ENCODE data around the gene ZNF106.

ZNF106 gene

GRCh38 chr15:42483677-42484076, 7.3 kb downstream of the ZNF106 start:
- no peak for TF ChIP-seq CTCF (IDR thresholded peaks at IDR 0.05; ENCODE audit: low read depth, low read length, missing control alignments)
- H3K4me3 ChIP-seq (ENCODE audit: low read depth, low read length), result no peak overlapping the region
- no peak for DNase-seq (ENCODE audit: low read depth)

GRCh38 chr15:42482701-42483100, 8.2 kb downstream of the ZNF106 start:
- H3K4me3 ChIP-seq (ENCODE audit: low read depth, low read length), result no peak overlapping the region
- DNase-seq (ENCODE audit: low read depth), result no peak
- TF ChIP-seq CTCF (IDR thresholded peaks at IDR 0.05; ENCODE audit: low read depth, low read length, missing control alignments), result no peak

GRCh38 chr15:42474827-42475226, 16.1 kb downstream of the ZNF106 start:
- no peak for DNase-seq (ENCODE audit: low read depth)
- no peak overlapping the region for H3K4me3 ChIP-seq (ENCODE audit: low read depth, low read length)
- no peak for TF ChIP-seq CTCF (IDR thresholded peaks at IDR 0.05; ENCODE audit: low read depth, low read length, missing control alignments)

- no peak for TF ChIP-seq CTCF (IDR thresholded peaks at IDR 0.05; ENCODE audit: low read depth, low read length, missing control alignments)
- no peak overlapping the region for H3K4me3 ChIP-seq (ENCODE audit: low read depth, low read length)
- no peak for DNase-seq (ENCODE audit: low read depth)
Observed at GRCh38 chr15:42471002-42471401, 19.9 kb downstream of the ZNF106 start.

GRCh38 chr15:42465520-42466259, 25.3 kb downstream of the ZNF106 start:
- TF ChIP-seq CTCF (IDR thresholded peaks at IDR 0.05; ENCODE audit: low read depth, low read length, missing control alignments), result no peak
- H3K4me3 ChIP-seq (ENCODE audit: low read depth, low read length), result no peak overlapping the region
- DNase-seq (ENCODE audit: low read depth), result no peak

- TF ChIP-seq CTCF (IDR thresholded peaks at IDR 0.05; ENCODE audit: low read depth, low read length, missing control alignments), result no peak
- no peak for DNase-seq (ENCODE audit: low read depth)
Observed at GRCh38 chr15:42461261-42461660, 29.7 kb downstream of the ZNF106 start.

More at GRCh38 chr15:42461261-42461660, 29.7 kb downstream of the ZNF106 start:
- no peak overlapping the region for H3K4me3 ChIP-seq (ENCODE audit: low read depth, low read length)

All from GM12864 (cell line).